T follicular helper cell (primary cell): Measurements from ENCODE around the gene HOXD3.

Experiments
- DNase-seq: peaks from one replicate; pipeline ENCODE4 v3.0.0-alpha.2; 2020; ENCODE audit warnings: low read depth

The HOXD3 gene

DNA sequence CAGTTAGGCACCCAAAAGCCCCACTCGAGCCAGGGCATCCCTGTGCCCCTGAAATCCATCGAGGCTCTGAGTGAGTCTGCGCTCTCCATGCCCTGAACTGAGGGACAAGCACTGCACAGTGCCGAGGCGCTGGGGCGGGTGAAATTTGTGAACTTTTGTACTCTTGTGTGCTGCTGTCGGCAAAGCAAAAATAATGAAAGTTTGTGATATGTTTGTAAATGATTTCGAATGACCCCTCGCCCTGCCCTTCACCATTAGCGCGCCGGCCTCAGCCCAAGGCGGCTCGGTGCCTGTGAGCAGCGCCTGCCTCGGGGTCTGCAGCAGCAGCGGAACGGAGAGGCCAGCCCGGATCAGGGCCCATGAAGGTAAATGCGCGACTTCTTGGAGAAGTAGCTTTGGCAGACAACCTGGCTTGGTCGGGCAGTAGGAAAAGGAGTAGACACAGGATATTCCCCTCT, 7.6 kb upstream of the HOXD3 start:
- DNase-seq: no peak

- DNase-seq: no peak
Measured at GRCh38 chr2:176149939-176150583, 7.0 kb upstream of the HOXD3 start.

GRCh38 chr2:176150584-176151441, 6.3 kb upstream of the HOXD3 start:
- DNase-seq: no peak

- no peak for DNase-seq
Measured at GRCh38 chr2:176151442-176152287, 5.4 kb upstream of the HOXD3 start, which contains the start of gene HOXD4. TSS of gene HOXD4 (plus strand) at chr2:176151550. CDS start at chr2:176151634, 84 bp downstream.

DNA sequence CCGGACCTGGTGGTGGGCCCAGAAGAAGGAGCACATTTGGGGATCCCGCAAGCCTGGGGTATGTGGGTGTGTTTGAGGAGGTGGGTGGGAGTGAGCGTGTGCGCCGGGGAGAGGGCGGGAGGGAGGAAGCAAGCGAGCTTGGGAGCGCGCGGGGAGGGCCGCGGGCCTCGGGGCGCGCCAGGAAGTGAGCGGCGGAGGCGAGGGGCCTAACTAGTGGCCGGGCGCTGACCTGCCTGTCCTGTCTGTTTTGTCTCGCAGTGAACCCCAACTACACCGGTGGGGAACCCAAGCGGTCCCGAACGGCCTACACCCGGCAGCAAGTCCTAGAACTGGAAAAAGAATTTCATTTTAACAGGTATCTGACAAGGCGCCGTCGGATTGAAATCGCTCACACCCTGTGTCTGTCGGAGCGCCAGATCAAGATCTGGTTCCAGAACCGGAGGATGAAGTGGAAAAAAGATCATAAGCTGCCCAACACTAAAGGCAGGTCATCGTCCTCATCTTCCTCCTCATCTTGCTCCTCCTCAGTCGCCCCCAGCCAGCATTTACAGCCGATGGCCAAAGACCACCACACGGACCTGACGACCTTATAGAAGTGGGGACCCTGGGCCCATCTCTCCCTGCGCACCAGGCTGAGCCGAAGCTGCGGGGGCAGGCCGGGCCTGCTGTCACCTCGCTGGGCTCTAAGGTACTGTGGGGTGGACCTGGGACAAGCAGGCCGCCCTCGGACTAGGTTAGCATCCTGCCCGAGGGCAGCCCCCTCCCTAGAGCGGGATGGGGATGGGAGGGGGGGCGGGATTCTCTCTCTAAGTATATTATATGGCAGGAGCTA, 4.5 kb upstream of the HOXD3 start:
- DNase-seq: no peak

- DNase-seq: no peak
Measured at GRCh38 chr2:176154576-176155252, 2.4 kb upstream of the HOXD3 start.

GRCh38 chr2:176155356-176156044, 1.6 kb upstream of the HOXD3 start:
- no peak for DNase-seq

DNA sequence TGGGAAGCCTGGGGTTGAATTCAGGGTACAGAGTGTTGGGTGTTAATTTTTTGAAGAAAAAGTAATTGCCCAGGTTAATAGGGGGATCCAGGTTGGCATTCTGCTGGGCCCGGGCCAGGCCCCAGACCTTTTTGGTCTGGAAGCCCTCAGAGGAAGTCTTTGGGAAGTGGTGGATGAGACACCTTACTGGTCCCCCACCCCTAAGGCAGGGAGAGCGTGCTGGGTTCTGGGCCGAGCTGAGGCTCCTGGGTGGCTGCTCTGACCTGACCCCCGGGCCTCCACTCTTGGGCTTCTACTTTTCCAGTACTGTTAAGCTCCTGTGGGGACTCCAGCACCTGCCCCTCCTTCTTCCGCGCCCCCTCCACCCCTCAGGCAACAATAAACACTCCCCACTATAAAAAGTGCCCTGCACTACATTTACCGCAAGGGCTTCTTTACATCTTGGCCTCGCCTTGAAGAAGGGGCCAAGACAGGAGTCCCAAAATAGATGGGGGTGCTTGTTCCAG, 753 bp upstream of the HOXD3 start:
- DNase-seq: no peak

- no peak for DNase-seq
Measured at GRCh38 chr2:176157499-176158185, 535 bp downstream of the HOXD3 start.

- DNase-seq: no peak
Measured at GRCh38 chr2:176158186-176158591, 1.1 kb downstream of the HOXD3 start.

DNA sequence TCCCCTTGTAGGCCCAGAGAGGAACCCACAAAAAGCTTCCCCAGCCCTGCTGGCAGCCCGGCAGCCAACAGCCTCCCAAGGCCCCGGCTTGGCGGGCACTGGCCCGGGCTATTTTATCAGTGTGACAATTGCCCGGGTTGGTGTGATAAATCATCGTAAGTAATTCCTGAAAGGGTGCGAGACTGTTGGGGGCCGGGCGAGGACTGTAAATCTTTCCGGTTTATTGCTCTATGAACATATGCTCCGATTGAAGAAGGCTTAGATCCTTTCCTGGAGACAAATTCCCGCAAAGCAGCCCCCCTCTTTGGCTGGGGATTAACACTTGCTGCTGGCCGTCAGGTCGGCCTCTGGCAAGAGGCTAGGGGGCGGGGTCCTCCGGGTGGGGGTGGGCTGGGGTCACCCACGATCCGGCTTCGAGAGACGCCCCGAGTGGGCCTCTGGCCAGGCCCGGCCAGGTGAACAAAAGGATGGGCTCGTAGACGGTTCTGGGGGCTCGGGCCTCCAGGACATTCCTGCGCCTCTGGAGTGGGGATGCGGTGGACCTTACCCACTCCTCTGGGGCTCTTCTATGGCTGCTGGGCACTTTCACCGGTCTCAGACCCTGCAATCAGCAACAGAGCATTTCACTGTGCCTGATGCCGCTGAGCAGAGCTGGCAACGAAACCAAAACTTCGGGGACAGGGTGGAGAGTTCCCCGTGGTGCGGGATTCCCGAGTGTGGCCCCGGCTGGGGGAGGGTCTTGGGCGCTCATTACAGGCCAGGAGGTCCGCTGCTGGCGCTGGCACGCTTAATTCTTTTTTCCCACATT, 2.0 kb downstream of the HOXD3 start:
- no peak for DNase-seq

- DNase-seq: no peak
Measured at GRCh38 chr2:176159663-176160250, 2.6 kb downstream of the HOXD3 start.

DNA sequence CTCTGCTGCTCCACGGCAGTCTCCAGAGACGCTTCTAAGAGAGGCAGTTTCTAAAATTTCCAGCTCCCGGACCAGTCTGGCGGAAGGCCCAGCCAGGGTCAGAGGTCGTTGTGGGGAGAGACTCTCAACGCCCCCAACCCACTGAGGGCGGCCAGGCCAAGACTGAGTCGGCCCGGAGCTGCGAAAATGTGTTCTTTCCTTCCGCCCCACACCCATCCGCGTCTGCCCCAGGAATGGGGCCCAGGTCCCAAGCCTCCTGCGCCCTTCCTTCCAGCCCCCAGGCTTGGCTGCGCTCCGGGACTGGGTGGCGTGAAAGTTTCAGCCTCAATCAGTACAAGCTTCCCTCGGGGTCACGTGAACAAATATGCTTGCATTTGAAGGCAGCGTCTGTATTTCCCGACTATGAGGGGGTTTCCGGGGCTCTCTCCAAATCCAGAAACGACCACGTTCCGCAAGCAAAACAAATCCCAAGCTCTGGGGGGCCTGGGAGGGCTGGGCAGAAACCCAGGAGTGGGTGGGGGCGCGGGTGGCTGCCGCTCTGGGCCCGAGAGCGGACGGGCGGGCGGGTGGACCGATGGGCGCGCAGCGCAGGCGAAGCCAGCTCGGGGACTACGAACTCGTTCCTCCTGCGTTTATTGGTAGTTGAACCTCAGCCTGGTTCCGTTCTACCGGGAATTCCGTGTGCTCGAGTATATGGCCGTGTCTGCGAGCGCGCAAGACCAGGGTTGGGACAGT, 3.3 kb downstream of the HOXD3 start:
- DNase-seq: no peak

- DNase-seq: no peak
Measured at GRCh38 chr2:176160986-176161824, 4.1 kb downstream of the HOXD3 start.

GRCh38 chr2:176161825-176162626, 4.9 kb downstream of the HOXD3 start:
- no peak for DNase-seq
